ENCODE results near the gene L3MBTL3. TPM values are rescaled to one million over a fixed set of nuclear protein-coding genes. Genes with fewer than 3 reads are reported as not detected.

The L3MBTL3 gene
- 2.6 to 3.6 TPM (median 3.1 TPM) in 5 replicates for total RNA-seq (2022; extraction: Qiagen RNA extraction; ENCODE audit: low read depth)

DNA sequence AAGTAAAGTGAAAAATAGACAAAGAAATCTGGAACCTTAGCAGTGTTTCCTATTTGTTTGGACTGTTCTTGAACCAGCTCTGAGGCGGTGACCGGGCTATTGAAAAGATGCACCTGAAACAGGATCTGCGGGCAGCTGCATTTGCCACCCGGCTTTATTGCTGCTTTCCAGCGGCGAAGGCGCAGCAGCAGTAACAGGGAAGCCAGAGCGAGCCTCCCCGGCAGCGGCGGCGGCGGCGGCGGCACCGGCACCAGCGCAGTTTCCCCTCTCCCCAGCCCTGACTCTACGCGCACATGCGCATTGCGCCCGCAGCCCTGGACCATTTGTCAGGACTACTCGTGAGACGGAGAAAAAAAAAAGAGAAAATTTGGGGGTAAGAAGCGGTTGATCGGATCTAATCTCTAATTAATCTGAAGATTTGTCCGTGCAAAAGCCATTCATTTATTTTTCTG lies at the start of gene L3MBTL3:
Gene L3MBTL3, plus strand, starts transcription at position 290 of the 452 bp plus-strand sequence. CDS start 24,119 bp downstream, outside the sequence.

Other genes starting within 250 kb of the L3MBTL3 start
- gene TMEM244, start 157.3 kb upstream of the L3MBTL3 start, total RNA-seq (2022; extraction: Qiagen RNA extraction; ENCODE audit: low read depth): not detected in 5 replicates
- gene SAMD3, start 204.4 kb downstream of the L3MBTL3 start, total RNA-seq (2022; extraction: Qiagen RNA extraction; ENCODE audit: low read depth): not detected in 5 replicates